HG03442 (cell line): ENCODE results near the gene RASA2.
"Not testable (repeated sequence)": the region's sequence is repeated elsewhere in the genome, so short reads cannot be mapped to it uniquely, and the experiment has no call there.

Source experiments
- ATAC-seq: cut with Tn5 transposase; IDR thresholded peaks from one replicate; pipeline ENCODE4 v1.9.1; 2021; ENCODE audit warnings: mild to moderate bottlenecking, moderate library complexity; ENCODE audit not compliant: unreplicated experiment

The RASA2 gene

DNA sequence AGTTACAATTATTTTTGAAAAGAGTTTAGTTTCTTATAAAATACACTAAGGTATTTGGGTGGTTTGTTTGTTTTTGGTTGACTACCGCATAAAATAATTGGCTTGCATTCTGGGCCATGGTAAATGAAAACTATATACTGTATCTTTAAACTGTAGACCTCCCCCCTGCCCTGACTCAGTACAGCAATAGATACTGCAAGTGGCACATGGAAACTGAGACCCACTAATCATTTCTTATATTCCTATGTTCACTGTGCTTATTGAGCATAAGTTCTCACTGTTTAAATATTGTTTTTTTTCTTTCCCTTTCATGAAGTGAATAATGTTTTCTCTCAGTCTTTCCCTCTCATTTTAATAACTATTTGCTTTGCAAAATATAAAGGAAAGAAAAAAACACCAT lies 45.8 kb downstream of the RASA2 start:
- no peak for ATAC-seq

DNA sequence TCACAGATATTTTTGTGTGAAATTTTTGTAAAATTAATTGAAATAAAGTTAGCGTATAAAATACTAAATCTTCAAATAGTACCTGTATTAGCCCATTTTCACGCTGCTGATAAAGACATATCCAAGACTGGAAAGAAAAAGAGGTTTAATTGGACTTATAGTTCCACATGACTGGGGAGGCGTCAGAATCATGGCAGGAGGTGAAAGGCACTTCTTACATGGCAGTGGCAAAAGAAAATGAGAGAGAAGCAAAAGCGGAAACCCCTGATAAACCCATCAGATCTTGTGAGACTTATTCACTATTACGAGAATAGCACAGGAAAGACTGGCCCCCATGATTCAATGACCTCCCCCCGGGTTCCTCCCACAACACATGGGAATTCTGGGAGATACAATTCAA lies 49.2 kb downstream of the RASA2 start:
- ATAC-seq: not testable (repeated sequence)

DNA sequence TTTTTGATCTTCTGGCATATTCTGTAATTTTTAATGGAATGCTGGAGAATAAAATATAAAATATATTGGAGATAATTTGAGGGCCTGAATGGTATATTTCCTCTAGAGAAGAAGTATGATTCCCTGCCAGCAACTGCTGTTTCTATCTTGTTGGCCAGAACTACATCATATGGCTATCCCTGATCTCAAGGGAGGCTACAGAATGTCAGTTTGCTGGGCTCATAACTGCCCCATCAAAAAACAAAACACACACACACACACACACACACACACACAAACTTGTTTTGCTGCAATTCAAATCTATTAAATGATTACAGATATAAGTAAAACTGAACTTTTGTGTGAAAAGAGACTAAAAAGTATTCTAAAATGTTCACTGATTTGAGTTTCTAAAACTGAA lies 51.0 kb downstream of the RASA2 start:
- no peak for ATAC-seq

DNA sequence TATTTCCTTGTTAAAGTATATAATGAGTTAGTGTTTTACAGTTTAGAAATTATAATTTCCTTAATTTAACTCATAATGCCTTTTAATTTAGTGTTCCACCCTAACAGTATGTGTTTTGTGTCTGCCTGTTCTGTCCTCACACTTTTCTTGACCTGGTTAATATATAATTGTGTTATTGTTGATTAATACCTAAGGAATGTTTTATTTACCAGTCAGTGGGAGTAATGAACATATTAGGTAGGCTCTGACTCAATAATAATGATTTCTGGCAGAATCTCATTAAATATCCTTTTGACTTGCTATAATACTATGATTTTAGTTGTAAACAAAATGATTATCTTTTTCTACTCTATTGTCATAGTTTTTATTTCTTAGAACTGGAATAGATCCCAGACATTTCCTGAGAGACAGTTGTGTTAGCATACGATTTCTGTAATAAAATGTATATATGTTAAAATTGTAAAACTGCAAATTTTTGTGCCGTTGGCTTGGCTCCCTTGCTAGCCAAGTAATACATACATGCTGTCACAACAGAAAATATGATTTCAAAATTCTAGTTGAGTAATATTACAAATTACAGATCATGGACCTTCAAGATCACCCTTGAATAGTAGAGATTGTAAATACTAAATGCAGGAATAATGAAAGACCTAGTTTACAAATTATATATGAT lies 51.9 kb downstream of the RASA2 start:
- no peak for ATAC-seq

DNA sequence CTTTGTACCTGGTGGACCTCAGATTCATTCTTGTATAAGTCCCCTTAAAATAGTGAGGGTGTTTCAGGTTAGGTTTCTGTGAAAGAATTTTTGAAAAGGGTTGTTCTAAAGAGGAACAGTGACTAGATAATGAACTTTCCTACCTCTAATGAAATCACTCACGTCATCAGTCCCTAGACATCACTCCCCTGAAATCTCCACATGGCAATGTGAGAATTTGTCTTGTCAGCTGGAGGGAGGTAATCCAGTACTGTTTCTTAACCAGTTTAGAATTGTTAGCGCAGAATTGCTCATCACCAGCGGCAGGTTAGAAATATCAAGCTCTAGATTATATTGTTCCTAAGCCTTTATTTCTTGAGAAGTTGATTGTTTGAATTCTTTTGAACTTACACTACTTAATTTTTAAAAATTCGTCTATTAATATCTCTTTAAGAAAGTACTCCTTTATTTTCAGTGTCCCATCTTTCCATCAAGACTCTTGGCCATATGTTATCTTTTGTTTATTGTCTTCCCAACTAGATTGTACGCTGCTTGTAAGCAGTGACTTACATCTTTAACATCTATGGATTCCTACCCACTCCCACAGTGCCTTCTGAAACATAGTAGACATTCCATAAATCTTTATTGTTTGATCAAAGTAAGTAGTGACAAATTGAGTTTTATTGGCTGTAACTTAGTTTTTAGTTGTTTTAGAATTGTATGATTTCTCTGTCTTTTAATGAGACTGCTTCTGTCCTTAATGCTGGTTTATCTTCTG lies 52.8 kb downstream of the RASA2 start:
- no peak for ATAC-seq

DNA sequence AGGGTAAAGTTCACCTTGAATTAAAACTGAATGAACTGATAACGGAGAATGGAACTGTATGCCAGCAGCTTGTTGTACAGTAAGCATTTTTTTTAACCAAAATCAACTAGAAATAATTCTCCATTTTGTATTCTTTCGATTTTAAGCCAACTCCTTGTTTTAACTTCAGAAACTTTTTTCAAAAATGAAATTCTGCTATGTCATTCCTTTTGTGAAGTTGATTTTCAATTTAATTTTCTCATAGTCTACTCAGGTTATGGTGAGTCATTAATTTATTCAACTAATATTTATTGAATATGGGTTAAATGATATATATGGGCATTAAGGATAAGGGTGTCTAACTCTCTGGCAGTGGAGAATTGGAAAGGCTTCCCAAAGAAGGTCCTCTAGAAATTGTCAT lies 53.7 kb downstream of the RASA2 start:
- ATAC-seq: no peak

DNA sequence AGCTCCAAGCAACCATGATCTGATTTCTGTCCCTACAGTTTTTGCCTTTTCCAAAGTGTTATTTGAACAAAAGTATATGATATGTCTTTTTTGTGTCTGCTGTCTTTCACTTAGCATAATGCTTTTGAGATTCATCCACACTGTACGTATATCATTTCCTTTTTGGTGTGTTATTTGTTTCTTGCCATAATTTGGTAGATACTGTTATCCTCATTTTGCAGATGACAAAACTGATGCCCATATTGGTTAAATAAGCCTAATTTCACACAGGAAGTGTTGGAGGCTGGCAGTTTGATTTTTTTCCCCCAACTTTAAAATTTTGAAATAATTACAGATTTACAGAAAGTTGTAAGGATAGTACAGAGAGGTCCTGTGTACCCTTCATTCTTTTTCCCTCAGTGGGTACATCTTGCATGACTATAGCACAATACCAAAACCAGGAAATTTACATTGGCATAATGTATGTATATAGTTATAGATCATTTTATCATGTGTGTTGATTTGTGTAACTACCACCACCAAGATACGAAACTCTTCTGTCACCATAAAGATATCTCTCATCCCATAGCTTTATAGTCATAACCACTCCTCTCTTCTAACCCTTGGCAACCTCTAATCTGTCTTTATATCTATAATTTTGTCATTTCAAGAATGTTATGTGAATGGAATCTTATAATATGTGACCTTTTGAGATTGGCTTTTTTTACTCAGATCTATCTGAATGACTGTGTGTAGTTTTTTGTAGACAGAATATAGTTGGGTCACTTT lies 55.6 kb downstream of the RASA2 start:
- no peak for ATAC-seq

DNA sequence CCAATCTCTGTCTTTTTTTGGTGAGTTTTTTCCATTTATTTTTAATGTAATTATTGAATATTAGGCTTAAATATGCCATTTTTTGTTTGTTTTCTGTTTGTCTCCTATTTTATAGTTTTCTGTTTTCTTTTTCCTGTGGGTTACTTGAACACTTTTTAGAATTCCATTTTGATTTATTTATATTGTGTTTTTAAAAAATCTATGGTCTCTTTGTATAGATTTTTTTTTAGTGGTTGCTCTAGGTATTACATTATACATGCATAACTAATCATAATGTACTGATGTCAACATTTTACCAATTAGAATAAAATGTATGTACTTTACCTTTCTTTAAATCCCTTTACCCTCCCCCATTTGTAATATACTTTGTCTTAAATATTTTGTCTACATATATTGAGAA lies 56.2 kb downstream of the RASA2 start:
- ATAC-seq: no peak

DNA sequence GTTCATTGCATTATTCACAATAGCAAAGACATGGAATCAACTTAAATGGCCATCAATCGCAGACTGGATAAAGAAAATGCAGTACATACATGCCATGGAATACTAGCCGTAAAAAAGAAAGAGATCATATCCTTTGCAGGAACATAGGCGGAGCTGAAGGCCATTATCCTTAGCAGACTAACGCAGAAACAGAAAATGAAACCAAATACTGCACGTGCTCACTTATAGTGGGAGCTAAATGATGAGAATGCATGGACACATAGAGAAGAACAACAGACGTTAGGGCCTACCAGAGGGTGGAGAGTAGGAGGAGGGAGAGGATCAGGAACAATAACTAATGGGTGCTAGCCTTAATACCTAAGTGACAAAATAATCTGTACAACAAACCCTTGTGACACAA lies 57.9 kb downstream of the RASA2 start:
- no peak for ATAC-seq

DNA sequence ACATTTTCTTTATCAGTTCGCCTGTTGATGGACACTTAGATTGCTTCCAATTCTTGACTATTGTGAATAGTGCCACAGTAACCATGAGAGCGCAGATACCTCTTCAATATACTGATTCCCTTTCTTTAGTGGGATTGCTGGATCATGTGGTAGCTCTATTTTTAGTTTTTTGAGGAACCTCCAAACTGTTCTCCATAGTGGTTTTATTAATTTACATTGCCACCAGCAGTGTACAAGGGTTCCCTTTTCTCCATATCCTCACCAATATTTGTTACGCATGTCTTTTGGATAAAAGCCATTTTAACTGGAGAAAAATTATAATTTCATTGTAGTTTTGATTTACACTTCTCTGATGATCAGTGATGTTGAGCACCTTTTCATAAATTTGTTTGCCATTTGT lies 59.3 kb downstream of the RASA2 start:
- ATAC-seq: no peak

DNA sequence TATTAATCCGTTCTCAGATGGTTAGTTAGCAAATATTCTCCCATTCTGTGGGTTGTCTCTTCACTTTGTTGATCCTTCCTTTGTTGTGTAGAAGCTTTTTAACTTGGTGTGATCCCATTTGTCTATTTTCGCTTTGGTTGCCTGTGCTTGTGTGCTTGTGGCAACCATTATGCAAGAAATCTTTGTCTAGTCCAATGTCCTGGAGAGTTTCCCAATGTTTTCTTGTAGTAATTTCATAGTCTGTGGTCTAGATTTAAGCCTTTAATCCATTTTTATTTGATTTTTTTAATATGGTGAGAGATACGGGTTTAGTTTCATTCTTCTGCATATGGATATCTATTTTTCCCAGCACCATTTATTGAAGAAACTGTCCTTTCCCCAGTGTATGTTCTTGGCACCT lies 59.8 kb downstream of the RASA2 start:
- ATAC-seq: no peak

DNA sequence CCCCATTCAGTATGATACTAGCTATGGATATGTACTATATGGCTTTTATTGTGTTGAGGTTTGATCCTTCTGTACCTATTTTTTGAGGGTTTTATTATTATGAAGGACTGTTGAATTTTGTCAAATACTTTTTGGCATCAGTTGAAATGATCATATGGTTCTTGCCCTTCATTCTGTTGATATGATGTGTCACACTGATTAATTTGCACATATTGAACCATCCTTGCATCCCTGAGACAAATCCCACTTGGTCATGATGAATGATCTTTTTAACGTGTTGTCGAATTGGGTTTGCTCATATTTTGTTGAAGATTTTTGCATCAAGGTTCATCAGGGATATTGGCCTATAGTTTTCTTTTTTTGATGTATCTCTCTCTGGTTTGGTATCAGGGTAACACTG lies 61.0 kb downstream of the RASA2 start:
- no peak for ATAC-seq

DNA sequence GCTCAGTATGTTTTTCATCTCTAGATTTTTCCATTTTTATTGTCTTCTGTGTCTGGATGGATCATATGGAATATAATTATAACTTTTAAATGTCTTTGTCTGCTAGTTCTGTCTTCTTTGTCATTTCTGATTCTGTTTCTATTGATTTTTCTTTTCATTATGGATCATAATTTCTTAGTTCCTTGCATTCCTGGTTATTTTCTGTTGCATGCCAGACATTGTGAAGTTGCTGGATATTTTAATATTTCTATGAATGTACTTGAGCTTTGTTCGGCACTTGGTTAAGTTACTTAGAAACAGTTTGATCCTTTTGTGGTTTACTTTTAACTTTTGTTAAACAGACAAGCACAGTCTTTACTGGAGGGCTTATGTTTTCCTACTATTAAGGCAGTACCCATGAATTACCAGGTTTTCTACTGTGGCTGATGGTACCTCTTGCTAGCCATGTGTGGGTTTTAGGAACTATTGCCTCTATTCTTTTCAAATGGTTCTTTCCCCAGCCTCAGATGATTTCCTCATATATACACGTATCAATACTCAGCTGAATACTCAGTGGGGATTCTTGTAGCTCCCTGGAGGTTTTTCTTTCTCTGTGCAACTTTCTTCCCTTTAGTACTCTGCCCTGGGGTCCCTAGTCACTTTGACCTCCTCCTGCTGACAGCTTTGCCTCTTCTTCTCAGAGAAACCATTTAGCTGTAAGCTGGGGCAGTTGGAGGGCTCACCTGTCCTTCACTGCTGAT lies 64.3 kb downstream of the RASA2 start:
- no peak for ATAC-seq

DNA sequence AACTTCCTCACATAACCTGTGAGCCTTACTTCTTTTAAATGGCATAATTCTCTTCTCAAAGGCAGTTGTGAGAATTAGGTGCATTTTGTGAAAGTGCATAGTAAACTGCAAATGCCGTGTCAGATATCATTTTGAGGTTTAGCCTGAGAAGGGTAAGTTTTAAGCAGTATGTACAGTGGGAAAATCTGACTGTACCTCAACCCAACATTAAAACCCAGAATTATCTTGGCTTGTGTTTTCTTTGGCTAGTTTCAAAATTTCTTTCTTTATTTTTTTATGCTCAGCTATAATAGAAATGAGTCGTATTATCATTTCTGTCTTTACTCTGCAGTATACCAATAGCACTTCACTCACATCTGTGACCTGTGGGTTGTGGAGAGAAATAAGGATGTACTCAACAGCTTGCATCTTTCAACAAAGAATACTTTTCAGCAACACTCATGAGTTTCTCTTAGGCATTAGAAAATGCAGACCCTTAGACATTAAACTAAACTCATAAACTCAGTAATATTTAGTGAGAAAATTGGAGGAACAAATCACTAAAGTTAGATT lies 65.7 kb downstream of the RASA2 start:
- ATAC-seq: no peak

DNA sequence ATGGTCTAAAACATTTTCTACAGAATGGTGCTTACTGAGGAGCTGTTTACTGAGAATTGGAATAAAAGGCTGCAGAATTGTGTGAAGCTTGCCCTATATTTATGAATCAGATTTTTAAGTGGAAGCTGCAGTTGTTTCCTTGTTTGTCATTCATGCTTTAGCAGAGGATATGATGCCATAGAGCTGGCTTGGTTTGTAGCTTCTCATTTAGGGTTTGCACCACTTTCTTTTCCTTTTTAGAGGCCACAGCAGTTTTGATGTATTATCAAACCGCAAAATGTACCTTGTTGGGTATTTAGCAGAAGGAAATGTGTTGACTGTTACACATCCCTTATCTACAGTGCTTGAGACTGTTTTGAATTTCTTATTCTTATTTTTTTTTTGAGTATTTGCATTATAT lies 66.2 kb downstream of the RASA2 start:
- ATAC-seq: no peak

DNA sequence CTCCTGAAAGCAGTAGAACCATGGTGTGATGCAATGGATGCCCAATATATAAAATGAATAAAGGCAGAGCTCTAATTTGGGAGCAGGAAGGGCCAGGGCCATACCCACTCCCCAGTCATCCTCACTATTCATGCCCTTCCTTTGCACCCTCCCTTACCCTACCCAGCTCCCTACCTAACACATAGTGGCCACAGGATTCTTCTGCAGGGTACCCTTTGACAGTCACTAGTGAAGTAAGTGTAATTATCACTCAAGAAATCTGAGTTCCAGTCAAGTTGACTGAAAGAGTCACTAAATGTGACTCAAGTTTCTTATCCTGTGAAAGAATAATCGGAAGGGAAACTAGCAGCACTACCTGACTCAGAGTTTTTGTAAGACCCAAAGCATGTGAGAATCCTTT lies 69.2 kb downstream of the RASA2 start:
- ATAC-seq: no peak

DNA sequence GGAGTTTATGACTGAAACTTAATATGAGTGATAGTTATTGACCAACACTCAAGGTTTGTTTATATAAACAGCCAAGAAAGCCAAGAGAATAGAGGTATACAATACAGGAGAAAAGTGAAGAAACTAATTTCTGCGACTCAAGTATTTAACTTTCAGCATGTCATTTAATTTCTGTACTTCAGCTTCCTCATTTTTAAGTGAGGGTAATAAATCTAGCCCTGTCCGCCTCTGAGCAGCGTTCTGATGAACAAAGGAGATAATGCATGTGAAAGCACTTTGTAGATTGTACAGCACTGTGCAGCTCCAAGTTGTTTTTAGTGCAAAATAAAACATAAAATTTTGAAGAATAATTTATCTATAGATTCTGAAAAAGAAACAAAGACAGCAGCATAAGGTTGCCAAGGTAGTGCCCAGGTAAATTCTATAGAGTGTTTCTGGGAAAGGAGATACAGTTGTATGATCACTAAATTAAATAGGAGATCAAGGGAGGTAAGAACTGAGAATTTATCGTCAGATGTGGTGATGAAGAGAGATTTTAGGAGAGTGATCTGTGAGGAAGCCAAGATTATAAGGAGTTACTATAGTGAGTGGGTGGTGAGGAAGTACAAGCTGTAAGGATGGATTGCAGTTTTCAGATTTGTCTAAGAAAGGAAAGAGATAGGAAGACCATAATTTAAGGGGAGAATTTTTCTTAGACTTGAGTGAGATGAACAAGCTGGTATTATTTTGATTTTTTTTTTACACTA lies 71.3 kb downstream of the RASA2 start:
- ATAC-seq: no peak

DNA sequence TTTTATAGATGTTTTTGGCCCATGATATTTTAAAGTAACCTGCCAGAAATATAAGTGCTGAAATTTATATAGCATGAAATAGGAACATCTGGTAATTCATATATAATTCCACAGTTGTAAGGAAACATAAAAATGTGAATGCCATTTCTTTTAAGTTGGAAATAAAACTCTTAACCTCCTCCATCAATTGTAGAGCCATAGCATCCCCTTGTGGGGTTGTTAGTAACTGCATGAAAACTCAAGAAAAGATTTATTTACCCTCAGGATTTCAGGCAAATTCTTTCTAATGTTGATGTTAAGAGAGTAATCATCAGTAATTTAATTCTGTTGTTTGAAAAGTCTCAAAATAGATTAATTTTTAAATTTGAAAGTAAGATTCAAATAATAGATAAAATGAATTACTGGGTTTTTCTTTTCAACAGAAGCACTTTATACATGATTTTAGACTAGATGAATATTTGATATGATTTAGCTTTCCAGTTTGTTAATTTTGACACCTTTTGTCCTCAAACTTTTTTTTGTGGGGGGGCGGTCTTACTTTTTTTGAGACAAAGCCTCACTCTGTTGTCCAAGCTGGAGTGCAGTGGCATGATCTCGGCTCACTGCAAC lies 74.7 kb downstream of the RASA2 start:
- no peak for ATAC-seq

DNA sequence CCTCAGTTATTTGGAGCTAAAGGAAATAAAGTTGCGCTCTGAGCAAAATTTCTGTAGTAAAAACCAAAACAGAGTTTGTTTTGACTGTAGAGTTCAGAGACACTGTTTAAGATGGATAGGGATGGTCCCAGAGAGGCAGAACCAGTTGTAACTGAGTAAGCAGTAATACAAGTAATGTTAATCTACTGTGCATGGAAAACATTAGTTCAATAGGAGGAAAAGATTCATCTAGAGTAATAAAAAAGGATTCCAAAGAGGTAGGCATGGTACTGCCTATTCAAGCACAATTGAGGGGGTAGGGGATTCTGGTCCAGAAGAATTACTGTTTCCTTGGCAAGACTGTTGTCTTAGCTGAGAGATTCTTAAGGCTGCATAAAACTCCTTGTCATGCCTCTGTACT lies 77.4 kb downstream of the RASA2 start:
- no peak for ATAC-seq

DNA sequence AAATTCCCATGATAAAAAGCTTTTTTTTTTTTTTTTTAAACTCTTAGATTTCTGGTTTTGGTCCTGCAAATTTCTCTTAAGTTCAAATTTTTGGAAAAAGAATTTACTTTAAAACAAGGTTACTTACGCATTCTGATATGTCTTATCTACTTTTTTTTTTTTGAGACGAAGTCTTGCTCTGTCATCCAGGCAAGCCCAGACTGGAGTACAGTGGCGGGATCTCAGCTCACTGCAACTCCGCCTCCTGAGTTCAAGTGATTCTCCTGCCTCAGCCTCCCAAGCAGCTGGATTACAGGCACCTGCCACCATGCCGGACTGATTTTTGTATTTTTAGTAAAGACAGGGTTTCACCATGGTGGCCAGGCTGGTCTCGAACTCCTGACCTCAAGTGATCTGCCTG lies 83.2 kb downstream of the RASA2 start:
- no peak for ATAC-seq
